IMR-90 (cell line): Measurements from ENCODE around the gene SERPIND1. TPM values are rescaled to one million over a fixed set of nuclear protein-coding genes. Genes with fewer than 3 reads are reported as not detected.

Source experiments
- ATAC-seq: fragments of 200-7000 bp; cut with Tn5 transposase; 2 replicates; pipeline ENCODE4 v1.9.1; 2020; ENCODE audit warnings: low read depth, mild to moderate bottlenecking, moderate library complexity
- BruUV-seq: library from RNA; stranded (reverse); fragments of 400-500 nt; replicated peaks from 2 replicates; lab custom pipeline; 2021; lab: Mats Ljungman, UMichigan
- CTCF ChIA-PET: fragments of 300-600 bp; formaldehyde crosslinking; extraction: SDS; loops from one replicate; lab custom pipeline; 2021; ENCODE audit warnings: antibody characterized with exemption; lab: Yijun Ruan, JAX
- POLR2A ChIA-PET: fragments of 300-600 bp; sonication (Branson Sonifier 250); formaldehyde crosslinking; loops from one replicate; lab custom pipeline; 2022; ENCODE audit warnings: antibody characterized with exemption; ENCODE audit not compliant: unreplicated experiment; lab: Charles Lee
- DNase-seq: peaks from one replicate; pipeline ENCODE4 v3.0.0; 2013
- H2AFZ ChIP-seq: replicated peaks from 2 replicates; pipeline ENCODE3; 2013; ENCODE audit warnings: low read length, mild to moderate bottlenecking; ENCODE audit not compliant: poor library complexity
- H2AK5ac ChIP-seq: 2 replicates; pipeline ENCODE4 v1.6.1; 2013; ENCODE audit warnings: low read depth, low read length, inconsistent platforms
- H2AK9ac ChIP-seq: replicated peaks from 2 replicates; pipeline ENCODE3; 2013; ENCODE audit warnings: mild to moderate bottlenecking, low read depth, low read length, moderate library complexity; ENCODE audit not compliant: poor library complexity
- H2BK120ac ChIP-seq: 2 replicates; pipeline ENCODE4 v1.6.1; 2013; ENCODE audit warnings: low read depth, low read length, inconsistent platforms
- H2BK15ac ChIP-seq: 3 replicates; pipeline ENCODE4 v1.6.1; 2013; ENCODE audit warnings: low read depth, low read length, inconsistent platforms
- H2BK20ac ChIP-seq: 2 replicates; pipeline ENCODE4 v1.6.1; 2013; ENCODE audit warnings: low read depth, mild to moderate bottlenecking, inconsistent platforms, low read length, moderate library complexity
- H2BK5ac ChIP-seq: 2 replicates; pipeline ENCODE4 v1.6.1; 2013; ENCODE audit warnings: mild to moderate bottlenecking, low read depth, low read length, inconsistent platforms; ENCODE audit not compliant: poor library complexity, severe bottlenecking
- H3K14ac ChIP-seq: replicated peaks from 2 replicates; pipeline ENCODE4 v1.6.1; 2013; ENCODE audit warnings: low read depth, low read length, inconsistent platforms
- H3K18ac ChIP-seq: 2 replicates; pipeline ENCODE4 v1.6.1; 2013; ENCODE audit warnings: low read depth, low read length, control low read depth
- H3K23ac ChIP-seq: 2 replicates; pipeline ENCODE4 v1.6.1; 2013; ENCODE audit warnings: low read depth, low read length, inconsistent platforms
- H3K27ac ChIP-seq: 2 replicates; pipeline ENCODE4 v1.5.1; 2013; ENCODE audit warnings: mild to moderate bottlenecking, control low read depth, low read length; ENCODE audit not compliant: insufficient read depth
- H3K27me3 ChIP-seq: 2 replicates; pipeline ENCODE4 v1.6.1; 2013; ENCODE audit warnings: low read length; ENCODE audit not compliant: control insufficient read depth, insufficient read depth
- H3K36me3 ChIP-seq: 2 replicates; pipeline ENCODE4 v1.6.1; 2013; ENCODE audit warnings: low read length, mixed read lengths; ENCODE audit not compliant: control insufficient read depth, insufficient read depth
- H3K4ac ChIP-seq: 2 replicates; pipeline ENCODE4 v1.6.1; 2013; ENCODE audit warnings: low read depth, low read length, inconsistent platforms
- H3K4me1 ChIP-seq: 2 replicates; pipeline ENCODE4 v1.6.1; 2013; ENCODE audit warnings: low read length, mixed read lengths; ENCODE audit not compliant: control insufficient read depth, insufficient read depth
- H3K4me2 ChIP-seq: 2 replicates; pipeline ENCODE4 v1.6.1; 2013; ENCODE audit warnings: low read depth, mild to moderate bottlenecking, control low read depth, low read length, moderate library complexity
- H3K4me3 ChIP-seq: 2 replicates; pipeline ENCODE4 v1.5.1; 2013; ENCODE audit warnings: low read depth, mild to moderate bottlenecking, control low read depth, low read length, moderate library complexity; ENCODE audit not compliant: insufficient read depth
- H3K56ac ChIP-seq: 2 replicates; pipeline ENCODE4 v1.6.1; 2013; ENCODE audit warnings: low read length, inconsistent platforms; ENCODE audit not compliant: insufficient read depth; ENCODE audit errors: extremely low read depth
- H3K79me1 ChIP-seq, 2 experiments: 2 replicates each; pipeline ENCODE4 v1.6.1; 2013; ENCODE audit warnings: low read length in 2 of 2, inconsistent platforms in 1 of 2, low read depth in 1 of 2
- H3K9ac ChIP-seq: 2 replicates; pipeline ENCODE4 v1.6.1; 2013; ENCODE audit warnings: low read depth, low read length, control low read depth
- H3K9me1 ChIP-seq: 2 replicates; pipeline ENCODE4 v1.6.1; 2013; ENCODE audit warnings: low read length, inconsistent platforms; ENCODE audit not compliant: insufficient read depth
- H3K9me3 ChIP-seq: 2 replicates; pipeline ENCODE4 v1.6.1; 2013; ENCODE audit warnings: low read length; ENCODE audit not compliant: control insufficient read depth, insufficient read depth
- H4K20me1 ChIP-seq: 2 replicates; pipeline ENCODE4 v1.6.1; 2013; ENCODE audit warnings: low read length, inconsistent platforms; ENCODE audit not compliant: insufficient read depth
- H4K5ac ChIP-seq: 2 replicates; pipeline ENCODE4 v1.6.1; 2013; ENCODE audit warnings: mild to moderate bottlenecking, low read depth, low read length, control low read depth
- H4K8ac ChIP-seq, 2 experiments: 2 replicates each; pipeline ENCODE4 v1.6.1; 2013; ENCODE audit warnings: low read depth in 2 of 2, low read length in 2 of 2, control low read depth in 1 of 2, inconsistent platforms in 1 of 2
- H4K91ac ChIP-seq: 2 replicates; pipeline ENCODE4 v1.6.1; 2013; ENCODE audit warnings: low read depth, low read length, inconsistent platforms; ENCODE audit not compliant: insufficient read depth
- MXI1 ChIP-seq: IDR thresholded peaks from 2 replicates; pipeline ENCODE4 v1.6.1; 2012; ENCODE audit warnings: low read depth, mild to moderate bottlenecking, low read length, moderate library complexity, borderline replicate concordance
- RAD21 ChIP-seq: IDR thresholded peaks from 2 replicates; pipeline ENCODE4 v1.6.1; 2012; ENCODE audit warnings: low read length, improper control_type of control experiment
- WGBS, 2 experiments: methylation state at CpG; one replicate each; pipeline versions ENCODE4 v1.1.5 to v1.1.7; 2013; ENCODE audit warnings: missing lambda C conversion rate in 2 of 2; ENCODE audit not compliant: insufficient read length in 1 of 2; ENCODE audit errors: extremely low coverage in 2 of 2; 5-methylcytosine and 5-hydroxymethylcytosine counted together
- dilution Hi-C: fragments of 300-500 bp; cut with HindIII; formaldehyde crosslinking; loops from one replicate; pipeline ENCODE4 v1.14.3; 2018; ENCODE audit warnings: low sequenced_read_pairs; ENCODE audit not compliant: unreplicated experiment
- in situ Hi-C: fragments of 300-500 bp; cut with MboI; formaldehyde crosslinking; loops from 3 replicates; pipeline ENCODE4 v1.14.3; 2019; ENCODE audit warnings: low sequenced_read_pairs, inconsistent platforms, mixed read lengths
- intact Hi-C: fragments of 100-400 bp; cut with micrococcal nuclease; formaldehyde crosslinking; loops from 2 replicates; pipeline ENCODE4 v1.10.0; 2022
- polyA plus RNA-seq, 3 experiments: library from polyadenylated mRNA; depleted of rRNA; stranded (reverse); fragments of >200 nt; gene quantifications; 2 replicates each; pipeline ENCODE4 v1.2.3, GENCODE V29; 2012; ENCODE audit warnings: low replicate concordance in 1 of 3
- total RNA-seq: library from RNA; depleted of rRNA; stranded (reverse); fragments of >200 nt; gene quantifications from 2 replicates; pipeline ENCODE4 v1.2.3, GENCODE V29; 2012
- TF ChIP-seq, protein P1 (sequence below): conservative IDR thresholded peaks from 2 replicates; pipeline ENCODE4 v1.5.1; 2012; ENCODE audit warnings: mild to moderate bottlenecking, low read depth, low read length, improper control_type of control experiment

SERPIND1 gene
- total and polyA plus RNA-seq, 2 of the 4 experiments (the other 2 are of a cell fraction) = 0.12 TPM; not detected in 1

DNA sequence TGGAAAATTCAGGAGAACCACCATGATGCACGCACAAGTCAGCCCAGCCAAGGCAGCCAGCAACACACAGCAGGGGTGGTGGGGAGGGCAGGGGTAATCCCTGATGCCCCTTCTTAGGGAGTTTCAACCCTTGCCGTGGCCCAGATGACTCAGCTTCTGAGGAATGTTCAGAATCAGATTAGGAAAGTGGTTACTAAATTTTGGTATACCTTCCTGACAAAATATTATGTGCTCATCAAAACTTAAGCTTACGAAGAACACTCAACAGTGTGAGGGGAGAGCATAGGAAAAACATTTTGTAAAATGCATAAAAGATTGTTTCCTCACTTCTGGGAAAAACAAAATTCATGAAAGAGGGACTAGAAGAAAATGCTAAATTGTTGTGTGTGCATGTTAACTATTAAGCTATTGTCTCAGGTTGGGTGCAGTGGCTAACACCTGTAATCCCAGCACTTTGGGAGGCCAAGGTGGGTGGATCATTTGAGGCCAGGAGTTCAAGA is 32.1 kb downstream of the SERPIND1 start:
- Histone ChIP-seq H3K4me3 (no peak overlapping the region), H2AFZ (peak overlapping the region; percentile 54), H3K79me1 (peaks cover 5 to 33% of the 10 kb centered on the region in 2 experiments; a peak in 3 of 4 replicates), H4K5ac (no peak overlapping the region; the same call in 1 of the 2 replicates), H4K91ac (peak overlapping the region; percentile 79), H3K9me1 (peaks cover 11% of the 10 kb centered on the region), H2BK5ac (peak overlapping the region; percentile 97), H2BK120ac (peak overlapping the region; percentile 99), H3K27ac (peak overlapping the region; percentile 57; the same call in 1 of the 2 replicates), H3K14ac (peak overlapping the region; percentile 96; the same call in 1 of the 2 replicates), H3K4me2 (no peak overlapping the region), H4K20me1 (no peaks in the 10 kb centered on the region), H3K18ac (0 out of 2 replicates have a peak overlapping the region, but pooled peaks have one; percentile 6), H3K36me3 (peaks cover 44% of the 10 kb centered on the region), H3K27me3 (no peaks in the 10 kb centered on the region), H4K8ac (peak overlapping the region in 1 of 2 experiments; percentile 96; a peak in 3 of 4 replicates), H2BK20ac (peak overlapping the region; percentile 98), H3K9me3 (no peaks in the 10 kb centered on the region), H2BK15ac (peak overlapping the region; percentile 97; the same call in 1 of the 3 replicates), H3K9ac (no peak overlapping the region), H3K4me1 (peaks cover 7% of the 10 kb centered on the region), H2AK9ac (peak overlapping the region; percentile 80), H3K4ac (peak overlapping the region; percentile 99), H2AK5ac (peak overlapping the region; percentile 89), H3K23ac (no peak overlapping the region), H3K56ac (no peak overlapping the region)
- WGBS, 2 experiments = no CpG with 5 or more reads among the region's 3 CpGs
- no peak for TF ChIP-seq RAD21
- TF ChIP-seq, protein P1, sequence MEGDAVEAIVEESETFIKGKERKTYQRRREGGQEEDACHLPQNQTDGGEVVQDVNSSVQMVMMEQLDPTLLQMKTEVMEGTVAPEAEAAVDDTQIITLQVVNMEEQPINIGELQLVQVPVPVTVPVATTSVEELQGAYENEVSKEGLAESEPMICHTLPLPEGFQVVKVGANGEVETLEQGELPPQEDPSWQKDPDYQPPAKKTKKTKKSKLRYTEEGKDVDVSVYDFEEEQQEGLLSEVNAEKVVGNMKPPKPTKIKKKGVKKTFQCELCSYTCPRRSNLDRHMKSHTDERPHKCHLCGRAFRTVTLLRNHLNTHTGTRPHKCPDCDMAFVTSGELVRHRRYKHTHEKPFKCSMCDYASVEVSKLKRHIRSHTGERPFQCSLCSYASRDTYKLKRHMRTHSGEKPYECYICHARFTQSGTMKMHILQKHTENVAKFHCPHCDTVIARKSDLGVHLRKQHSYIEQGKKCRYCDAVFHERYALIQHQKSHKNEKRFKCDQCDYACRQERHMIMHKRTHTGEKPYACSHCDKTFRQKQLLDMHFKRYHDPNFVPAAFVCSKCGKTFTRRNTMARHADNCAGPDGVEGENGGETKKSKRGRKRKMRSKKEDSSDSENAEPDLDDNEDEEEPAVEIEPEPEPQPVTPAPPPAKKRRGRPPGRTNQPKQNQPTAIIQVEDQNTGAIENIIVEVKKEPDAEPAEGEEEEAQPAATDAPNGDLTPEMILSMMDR = no peak
- no peak for TF ChIP-seq MXI1
- DNase-seq = peak; percentile 10
- BruUV-seq = no TSS peak
- in situ Hi-C loops = loop anchor here (5.0 kb wide), 1 partner anchor 41 kb away; no protein-coding TSS in a partner anchor
- intact Hi-C loops = loop anchor here (5.0 to 10.0 kb wide), 3 partner anchors 46 to 149 kb away; partner anchors contain the start of gene CRKL
- ATAC-seq = peak; percentile 7; the same call in 1 of the 2 replicates
- CTCF ChIA-PET = no interaction called here
- dilution Hi-C loops = no loop called here
- POLR2A ChIA-PET = no interaction called here
